Transverse colon (tissue), 4 donors: ENCODE results near the gene PCDH10. TPM values are rescaled to one million over a fixed set of nuclear protein-coding genes. Genes with fewer than 3 reads are reported as not detected.

Experiments used
- DNase-seq: peaks from one replicate; pipeline ENCODE4 v3.0.0-alpha.2; 2019
- H3K27ac ChIP-seq, 4 donors: fragments of 200-600 bp; sonication (generic); 2 replicates each; pipeline ENCODE4 v1.5.1; 2016 to 2018; ENCODE audit warnings: inconsistent platforms in 4 of 4
- H3K27me3 ChIP-seq: fragments of 200-600 bp; sonication (generic); 2 replicates; pipeline ENCODE4 v1.5.1; 2017; ENCODE audit warnings: inconsistent platforms
- H3K36me3 ChIP-seq, 4 donors: fragments of 200-600 bp; sonication (generic); 2 replicates each; pipeline ENCODE4 v1.5.1; 2017 to 2019; ENCODE audit warnings: inconsistent platforms in 4 of 4
- H3K4me1 ChIP-seq, 4 donors: fragments of 200-600 bp; sonication (generic); 2 replicates each; pipeline ENCODE4 v1.5.1; 2017 to 2020; ENCODE audit warnings: inconsistent platforms in 4 of 4
- H3K4me3 ChIP-seq, 4 donors: fragments of 200-600 bp; sonication (generic); 1 replicate in 1 of 4; 2 replicates in 3 of 4; pipeline versions ENCODE4 v1.5.1 to v1.6.1; 2017 to 2019; ENCODE audit warnings: inconsistent platforms in 4 of 4
- H3K9me3 ChIP-seq, 2 donors: fragments of 200-600 bp; sonication (generic); 2 replicates each; pipeline ENCODE4 v1.5.1; 2017 to 2019; ENCODE audit warnings: inconsistent platforms in 2 of 2
- EP300 ChIP-seq: sonication (generic); formaldehyde crosslinking; IDR thresholded peaks from one replicate; pipeline ENCODE4 v1.6.1; 2017; ENCODE audit warnings: antibody characterized with exemption, low read depth
- POLR2A ChIP-seq: fragments of 450-650 bp; IDR thresholded peaks from one replicate; pipeline ENCODE4 v1.6.1; 2016; ENCODE audit warnings: antibody characterized with exemption, mild to moderate bottlenecking, moderate library complexity
- POLR2AphosphoS5 ChIP-seq, 3 donors: sonication (generic); formaldehyde crosslinking; IDR thresholded peaks; one replicate each; pipeline ENCODE4 v1.6.1; 2016; ENCODE audit warnings: antibody characterized with exemption in 3 of 3
- WGBS, 2 donors: methylation state at CpG; one replicate each; pipeline ENCODE4 v1.1.5; 2018; ENCODE audit warnings: low coverage in 1 of 2; 5-methylcytosine and 5-hydroxymethylcytosine counted together
- in situ Hi-C, 4 donors: fragments of 200-750 bp; cut with MboI; loops; one replicate each; pipeline versions ENCODE4 v1.15.0 to v1.15.1; 2017; ENCODE audit warnings: low sequenced_read_pairs in 3 of 4, low pct_ligation_motif_present in 1 of 4, low pct_unique_long_range_greater_than_20kb in 1 of 4
- intact Hi-C: fragments of 100-400 bp; cut with DNase I; formaldehyde crosslinking; loops from one replicate; pipeline ENCODE4 v1.15.1; 2023; ENCODE audit warnings: low total_unique reads
- total RNA-seq, 4 donors: library from RNA; depleted of rRNA; stranded (reverse); fragments of >200 nt; gene quantifications; one replicate each; pipeline ENCODE4 v1.1.0, GENCODE V29; 2016
- TF ChIP-seq, protein P1 (sequence below), 5 experiments: fragments of 200-600 bp in 3 of 5; fragments of 450-650 bp in 2 of 5; sonication (generic) in 3 of 5; IDR thresholded peaks; 1 replicate in 2 of 5; 2 replicates in 3 of 5; pipeline ENCODE4 v1.5.1; 2016 to 2017; ENCODE audit warnings: antibody characterized with exemption in 5 of 5, inconsistent platforms in 3 of 5, mild to moderate bottlenecking in 2 of 5, moderate library complexity in 1 of 5

The PCDH10 gene
- total RNA-seq, 4 donors from 2014 or later: 0.27 to 0.60 (median 0.43) TPM

DNA sequence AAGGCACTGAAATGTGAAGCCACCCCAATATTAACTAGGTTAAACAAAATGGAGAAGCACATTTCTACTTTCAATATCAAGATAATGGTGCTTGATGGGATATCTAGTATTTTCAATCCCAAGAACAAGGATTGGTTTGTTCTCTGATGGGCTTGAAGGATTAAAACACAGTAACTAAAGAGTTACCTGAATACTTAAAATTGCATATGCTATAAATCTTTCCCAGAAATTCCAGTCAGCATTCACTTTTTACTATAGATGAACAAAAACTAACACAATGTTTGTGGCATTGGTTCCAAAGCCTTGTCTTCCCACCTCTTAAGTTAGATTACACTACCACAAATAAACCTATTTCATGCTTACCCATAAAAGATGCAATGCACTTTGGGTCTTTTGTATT is 3.9 kb upstream of the PCDH10 start:
- intact Hi-C loops: no loop called here
- Histone ChIP-seq H3K9me3 (no peaks in the 10 kb centered on the region), H3K27me3 (peaks cover 68% of the 10 kb centered on the region), H3K36me3 (no peaks in the 10 kb centered on the region), H3K4me3 (no peak overlapping the region), H3K27ac (no peak overlapping the region), H3K4me1 (peaks cover 0 to 37% (median 11%) of the 10 kb centered on the region in 4 donors)
- DNase-seq: no peak
- TF ChIP-seq POLR2AphosphoS5 (IDR thresholded peaks at IDR 0.05): no peak
- TF ChIP-seq, protein P1, sequence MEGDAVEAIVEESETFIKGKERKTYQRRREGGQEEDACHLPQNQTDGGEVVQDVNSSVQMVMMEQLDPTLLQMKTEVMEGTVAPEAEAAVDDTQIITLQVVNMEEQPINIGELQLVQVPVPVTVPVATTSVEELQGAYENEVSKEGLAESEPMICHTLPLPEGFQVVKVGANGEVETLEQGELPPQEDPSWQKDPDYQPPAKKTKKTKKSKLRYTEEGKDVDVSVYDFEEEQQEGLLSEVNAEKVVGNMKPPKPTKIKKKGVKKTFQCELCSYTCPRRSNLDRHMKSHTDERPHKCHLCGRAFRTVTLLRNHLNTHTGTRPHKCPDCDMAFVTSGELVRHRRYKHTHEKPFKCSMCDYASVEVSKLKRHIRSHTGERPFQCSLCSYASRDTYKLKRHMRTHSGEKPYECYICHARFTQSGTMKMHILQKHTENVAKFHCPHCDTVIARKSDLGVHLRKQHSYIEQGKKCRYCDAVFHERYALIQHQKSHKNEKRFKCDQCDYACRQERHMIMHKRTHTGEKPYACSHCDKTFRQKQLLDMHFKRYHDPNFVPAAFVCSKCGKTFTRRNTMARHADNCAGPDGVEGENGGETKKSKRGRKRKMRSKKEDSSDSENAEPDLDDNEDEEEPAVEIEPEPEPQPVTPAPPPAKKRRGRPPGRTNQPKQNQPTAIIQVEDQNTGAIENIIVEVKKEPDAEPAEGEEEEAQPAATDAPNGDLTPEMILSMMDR (IDR thresholded peaks at IDR 0.05): no peak
- no peak for TF ChIP-seq POLR2A
- TF ChIP-seq EP300: no peak
- in situ Hi-C loops: no loop called here

DNA sequence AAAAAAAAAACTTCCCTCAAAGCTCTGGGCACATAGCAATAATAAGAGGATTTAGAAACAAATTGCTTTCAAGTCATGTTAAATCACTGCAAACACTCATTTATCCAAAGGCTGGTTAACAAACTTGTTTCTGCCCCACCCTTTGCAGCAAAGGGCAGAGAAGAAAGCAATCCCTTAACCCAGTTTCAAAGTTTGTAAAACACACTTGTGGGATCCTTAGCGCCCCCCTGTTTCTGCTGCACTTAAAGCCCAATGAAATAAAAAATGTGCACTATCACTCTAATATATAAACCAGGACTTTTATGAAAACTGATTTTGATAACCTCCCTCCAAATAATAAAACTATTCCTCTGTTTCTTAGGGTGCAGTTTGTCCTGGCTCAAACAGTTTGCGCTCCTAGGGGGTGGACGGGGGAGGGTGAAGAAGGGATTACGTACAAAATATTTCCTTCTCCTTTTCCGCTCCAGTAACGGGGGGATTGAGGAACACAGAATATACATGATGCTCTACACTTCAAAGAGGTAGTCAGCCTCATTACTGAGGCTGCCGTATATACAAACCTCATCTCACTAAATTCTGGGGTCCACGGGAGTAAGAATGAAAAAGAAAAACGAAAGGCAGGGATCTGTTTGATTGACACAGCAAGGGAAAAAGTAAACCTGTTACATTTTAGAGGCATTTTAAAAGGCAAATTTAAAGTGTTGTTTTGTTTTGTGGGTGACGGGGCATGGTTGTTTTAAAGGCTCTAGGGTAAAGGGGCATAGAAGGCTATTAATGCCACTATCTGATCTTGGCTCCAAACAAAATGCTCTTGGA is 3.1 kb upstream of the PCDH10 start:
- H3K27me3 ChIP-seq: peaks cover 72% of the 10 kb centered on the region
- H3K4me3 ChIP-seq: peak overlapping the region in 1 of 4 donors; percentile 37
- in situ Hi-C loops (no loop called here), intact Hi-C loops (no loop called here)
- no peak for DNase-seq
- WGBS, 2 donors: 7 to 16% methylated on average over 10 of the region's 10 CpGs
- H3K27ac ChIP-seq: no peak overlapping the region
- H3K4me1 ChIP-seq: peaks cover 0 to 45% (median 13%) of the 10 kb centered on the region in 4 donors
- no peaks in the 10 kb centered on the region for H3K36me3 ChIP-seq
- TF ChIP-seq, protein P1 (IDR thresholded peaks at IDR 0.05): no peak
- TF ChIP-seq POLR2A (no peak), EP300 (no peak), POLR2AphosphoS5 (IDR thresholded peaks at IDR 0.05) (no peak)
- H3K9me3 ChIP-seq: no peaks in the 10 kb centered on the region

DNA sequence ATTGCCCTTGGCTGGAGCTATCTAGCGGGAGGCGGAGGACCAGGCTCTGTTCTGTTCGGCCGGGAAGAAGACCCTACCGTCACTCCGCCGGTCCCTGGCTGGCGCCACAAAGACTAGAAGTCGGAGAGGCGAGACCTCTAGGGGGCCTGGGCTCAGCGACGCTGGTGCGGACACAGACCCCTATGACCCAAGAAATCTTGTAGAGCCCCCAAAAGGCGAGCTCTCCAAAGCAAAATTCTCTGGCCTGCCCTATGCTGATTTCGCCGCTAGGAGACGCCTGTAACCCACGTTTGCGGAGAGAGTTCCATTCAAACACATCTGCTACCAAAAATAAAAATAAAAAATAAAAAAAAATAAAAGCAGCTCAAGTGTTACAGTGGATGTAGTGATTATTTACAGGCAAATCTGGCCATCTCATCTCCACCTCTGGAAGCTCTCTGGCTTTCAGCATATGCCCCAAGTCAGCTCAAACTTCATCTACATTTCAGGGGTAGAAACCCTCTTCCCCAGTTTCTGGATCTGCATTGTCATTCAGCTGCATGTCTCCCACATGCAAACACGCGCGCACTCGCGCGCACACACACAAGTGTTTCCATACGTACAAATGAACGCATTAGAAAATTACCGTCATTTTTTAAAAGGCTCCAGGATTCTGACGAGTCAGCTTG is 2.4 kb upstream of the PCDH10 start:
- WGBS, 2 donors: 3 to 5% methylated on average over 13 to 29 of the region's 29 CpGs
- H3K4me3 ChIP-seq: peak overlapping the region in 1 of 4 donors; percentile 37
- no peak for DNase-seq

DNA sequence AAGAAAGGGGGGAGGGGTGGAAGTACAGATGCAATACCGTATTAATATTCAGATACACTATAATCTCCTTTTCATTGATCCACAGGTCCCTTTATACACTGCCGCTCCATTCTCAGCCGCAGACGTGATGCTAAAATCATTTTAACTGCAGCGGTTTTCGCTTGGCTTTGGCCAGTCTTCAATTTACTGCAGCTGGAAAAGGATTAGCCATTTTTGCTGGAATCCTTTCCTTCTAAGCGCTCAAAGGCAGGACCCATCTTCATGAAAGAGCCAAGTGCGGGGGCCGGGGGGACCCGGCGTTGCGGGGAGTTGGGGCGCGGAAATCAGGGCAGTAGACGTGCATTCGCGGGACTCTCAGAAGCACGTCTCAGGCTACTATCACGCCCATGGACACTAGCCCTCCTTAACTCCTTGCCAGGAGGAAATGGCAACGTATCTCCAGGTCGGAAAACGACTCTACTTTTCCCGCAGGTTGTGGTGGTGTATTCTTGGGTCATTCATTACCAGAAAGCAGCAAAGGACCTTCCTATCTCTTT is 1.7 kb upstream of the PCDH10 start:
- peaks cover 0 to 57% (median 18%) of the 10 kb centered on the region in 4 donors for H3K4me1 ChIP-seq
- intact Hi-C loops (no loop called here), in situ Hi-C loops (no loop called here)
- no peak for DNase-seq
- TF ChIP-seq EP300 (no peak), POLR2A (no peak), POLR2AphosphoS5 (IDR thresholded peaks at IDR 0.05) (no peak)
- TF ChIP-seq, protein P1 (IDR thresholded peaks at IDR 0.05): no peak
- 4 to 10% methylated on average over 23 of the region's 23 CpGs for WGBS, 2 donors
- H3K27ac ChIP-seq: no peak overlapping the region
- no peaks in the 10 kb centered on the region for H3K36me3 ChIP-seq
- H3K27me3 ChIP-seq: peaks cover 84% of the 10 kb centered on the region
- H3K9me3 ChIP-seq: no peaks in the 10 kb centered on the region
- H3K4me3 ChIP-seq: peak overlapping the region in 2 of 4 donors; percentile 22 to 37

More for the DNA sequence above, 2.4 kb upstream of the PCDH10 start:
- Histone ChIP-seq H3K9me3 (no peaks in the 10 kb centered on the region), H3K27ac (no peak overlapping the region), H3K4me1 (peaks cover 0 to 51% (median 16%) of the 10 kb centered on the region in 4 donors), H3K36me3 (no peaks in the 10 kb centered on the region), H3K27me3 (peaks cover 77% of the 10 kb centered on the region)
- in situ Hi-C loops: no loop called here
- TF ChIP-seq EP300: no peak
- TF ChIP-seq POLR2A: no peak
- TF ChIP-seq, protein P1 (IDR thresholded peaks at IDR 0.05): peak; percentile 39 to 83 (median 72)
- no peak for TF ChIP-seq POLR2AphosphoS5 (IDR thresholded peaks at IDR 0.05)
- intact Hi-C loops: no loop called here
